Naive thymus-derived CD8-positive, alpha-beta T cell (primary cell): ENCODE measurements around the gene MED16. TPM values are rescaled to one million over a fixed set of nuclear protein-coding genes. Genes with fewer than 3 reads are reported as not detected.
A peak's percentile ranks its signal among the peaks of the same experiment; 100 is the strongest.

ENCODE experiments used
- ATAC-seq, 2 donors: fragments of 150-1000 bp; cut with Tn5 transposase in 1 of 2; sonication (Bioruptor Pico), chemical (Tn5 transposase) in 1 of 2; 1 replicate in 1 of 2; 2 replicates in 1 of 2; pipeline ENCODE4 v1.10.0; 2021; ENCODE audit warnings: mild to moderate bottlenecking in 2 of 2, moderate library complexity in 2 of 2
- POLR2A ChIA-PET: fragments of 350-600 bp; sonication (Branson Sonifier 250); formaldehyde crosslinking; loops from one replicate; lab custom pipeline; 2021; ENCODE audit warnings: antibody characterized with exemption; lab: Charles Lee
- DNase-seq, 10 donors: peaks; one replicate each; pipeline versions ENCODE4 v3.0.0 to v3.0.0-alpha.2; 2020 to 2022
- H3K27ac Mint-ChIP-seq, 10 donors: one replicate each; pipeline ENCODE4 v1.8.0; 2020 to 2022; ENCODE audit warnings: mild to moderate bottlenecking in 10 of 10, mixed read lengths in 10 of 10, moderate library complexity in 4 of 10, inconsistent platforms in 1 of 10
- H3K27me3 Mint-ChIP-seq, 5 donors: one replicate each; pipeline ENCODE4 v1.8.0; 2021 to 2022; ENCODE audit warnings: mixed read lengths in 5 of 5
- H3K36me3 Mint-ChIP-seq, 3 donors: one replicate each; pipeline ENCODE4 v1.8.0; 2020 to 2022; ENCODE audit warnings: mixed read lengths in 3 of 3, mild to moderate bottlenecking in 2 of 3, inconsistent platforms in 1 of 3
- H3K4me1 Mint-ChIP-seq, 4 donors: one replicate each; pipeline ENCODE4 v1.8.0; 2021 to 2022; ENCODE audit warnings: mixed read lengths in 4 of 4
- H3K4me3 Mint-ChIP-seq, 10 donors: one replicate each; pipeline ENCODE4 v1.8.0; 2020 to 2022; ENCODE audit warnings: mild to moderate bottlenecking in 10 of 10, mixed read lengths in 10 of 10, moderate library complexity in 6 of 10, inconsistent platforms in 1 of 10
- H3K9me3 Mint-ChIP-seq, 9 donors: one replicate each; pipeline ENCODE4 v1.8.0; 2020 to 2022; ENCODE audit warnings: mixed read lengths in 9 of 9, mild to moderate bottlenecking in 3 of 9, inconsistent platforms in 1 of 9, moderate library complexity in 1 of 9
- polyA plus RNA-seq, 3 donors: library from polyadenylated mRNA; unstranded; fragments of 300-500 nt; fragmentation: Illumina TruSeq; gene quantifications; one replicate each; pipeline ENCODE4 v1.2.3, GENCODE V29; 2021
- total RNA-seq, 8 experiments: library from RNA in 2 of 8; stranded (reverse) in 2 of 8; gene quantifications; one replicate each; pipeline ENCODE4 v1.2.3 and lab custom pipeline; 2021 to 2026

The MED16 gene
- total and polyA plus RNA-seq, 5 experiments from 2014 or later = 54.3 to 117 (median 68.8) TPM

GRCh38 chr19:934197-934840 is 41.3 kb upstream of the MED16 start:
- Mint-ChIP-seq H3K36me3 (no peaks in the 10 kb centered on the region), H3K9me3 (peaks cover 0 to 2% (median 0%) of the 10 kb centered on the region in 9 donors), H3K4me3 (peak overlapping the region in 1 of 10 donors; percentile 18), H3K27ac (peak overlapping the region in 1 of 10 donors; percentile 33), H3K27me3 (no peaks in the 10 kb centered on the region), H3K4me1 (peaks cover 9 to 50% (median 40%) of the 10 kb centered on the region in 4 donors)
- no peak for DNase-seq
- POLR2A ChIA-PET = no interaction called here
- no peak for ATAC-seq

DNA sequence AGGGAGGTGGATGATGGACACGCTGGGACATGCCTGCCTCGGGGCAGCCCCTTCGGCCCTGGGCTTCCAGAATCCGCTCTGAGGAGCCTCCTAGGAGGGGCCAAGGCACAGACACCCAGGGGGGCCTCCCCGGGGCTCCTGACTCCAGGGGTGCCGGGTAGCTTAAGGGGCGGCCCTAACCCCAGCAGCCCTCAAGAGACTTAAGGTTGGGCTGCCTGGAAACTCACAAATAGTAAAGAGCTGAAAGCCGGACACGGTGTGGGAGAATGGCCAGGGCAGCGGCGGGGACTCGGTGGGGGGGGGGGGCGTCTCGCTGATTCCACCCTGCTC is 40.5 kb upstream of the MED16 start:
- POLR2A ChIA-PET = interaction anchor here (0.7 to 1.5 kb wide), 5 partner anchors 10 to 913 kb away, joined by 3 to 7 read pairs (median 5); partner anchors contain the start of gene CIRBP
- H3K4me3 Mint-ChIP-seq = peak overlapping the region in 2 of 10 donors; percentile 41 to 82

DNA sequence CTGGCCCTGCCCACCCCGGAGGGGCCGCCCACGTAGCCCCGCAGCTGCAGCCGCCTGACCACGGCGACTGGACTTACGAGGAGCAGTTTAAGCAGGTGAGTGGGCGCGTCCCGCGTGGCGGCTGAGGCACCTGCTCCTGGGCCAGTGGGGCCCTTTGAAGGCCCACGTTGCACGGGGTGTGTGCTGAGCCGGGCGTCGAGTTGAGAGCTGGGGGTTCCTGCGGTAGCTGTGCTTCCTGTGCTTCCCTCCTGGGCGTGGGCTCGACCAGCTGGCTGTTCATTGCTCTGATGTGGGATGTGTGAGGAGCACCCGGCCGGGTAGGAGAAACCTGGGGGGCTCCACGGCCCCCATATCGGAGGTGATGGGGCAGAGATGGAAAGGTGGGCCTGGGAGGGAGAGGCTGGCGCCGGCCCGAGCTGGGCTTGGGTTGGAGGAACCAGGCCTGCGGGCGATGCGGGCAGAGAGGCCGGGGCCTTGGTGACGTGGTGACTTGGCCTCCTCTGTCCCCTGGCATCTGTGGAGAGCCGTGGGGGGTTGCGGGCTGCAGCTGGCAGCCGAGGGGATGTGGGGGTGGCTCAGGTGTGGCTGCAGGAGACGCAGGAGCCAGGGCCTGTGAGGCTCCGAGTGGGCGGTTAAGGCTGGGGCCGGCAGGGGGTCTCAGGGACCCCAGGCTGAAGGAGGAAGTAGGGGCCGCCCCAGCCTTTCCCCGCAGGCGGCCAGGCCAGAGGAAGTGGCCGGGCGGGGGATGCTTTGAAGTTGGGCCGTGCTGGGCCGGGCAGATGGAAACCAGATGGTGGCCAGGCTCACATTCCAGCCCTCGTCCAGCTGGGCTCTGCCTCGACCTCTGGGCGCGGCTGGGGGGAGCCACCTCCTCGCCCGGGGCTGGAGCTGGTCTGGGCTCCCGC is 39.9 kb upstream of the MED16 start:
- DNase-seq (peak in 7 of 10 donors; percentile 43 to 80 (median 62)), ATAC-seq (peak; percentile 76 to 85)
- peaks cover 0 to 2% (median 0%) of the 10 kb centered on the region in 9 donors for H3K9me3 Mint-ChIP-seq
- POLR2A ChIA-PET = interaction anchor here (0.5 to 1.5 kb wide), 11 partner anchors 9 to 913 kb away, joined by 3 to 7 read pairs (median 4); partner anchors contain the start of genes CIRBP, SBNO2 and WDR18
- H3K4me1 Mint-ChIP-seq = peaks cover 7 to 44% (median 33%) of the 10 kb centered on the region in 4 donors
- H3K27me3 Mint-ChIP-seq = no peaks in the 10 kb centered on the region
- H3K4me3 Mint-ChIP-seq = peak overlapping the region; percentile 36 to 87 (median 80)
- no peaks in the 10 kb centered on the region for H3K36me3 Mint-ChIP-seq
- H3K27ac Mint-ChIP-seq = peak overlapping the region in 8 of 10 donors; percentile 41 to 92 (median 75)

More for the DNA sequence above, 40.5 kb upstream of the MED16 start:
- Mint-ChIP-seq H3K9me3 (peaks cover 0 to 2% (median 0%) of the 10 kb centered on the region in 9 donors), H3K27ac (peak overlapping the region in 1 of 10 donors; percentile 20), H3K36me3 (no peaks in the 10 kb centered on the region), H3K27me3 (no peaks in the 10 kb centered on the region), H3K4me1 (peaks cover 9 to 49% (median 39%) of the 10 kb centered on the region in 4 donors)
- DNase-seq (no peak), ATAC-seq (no peak)

DNA sequence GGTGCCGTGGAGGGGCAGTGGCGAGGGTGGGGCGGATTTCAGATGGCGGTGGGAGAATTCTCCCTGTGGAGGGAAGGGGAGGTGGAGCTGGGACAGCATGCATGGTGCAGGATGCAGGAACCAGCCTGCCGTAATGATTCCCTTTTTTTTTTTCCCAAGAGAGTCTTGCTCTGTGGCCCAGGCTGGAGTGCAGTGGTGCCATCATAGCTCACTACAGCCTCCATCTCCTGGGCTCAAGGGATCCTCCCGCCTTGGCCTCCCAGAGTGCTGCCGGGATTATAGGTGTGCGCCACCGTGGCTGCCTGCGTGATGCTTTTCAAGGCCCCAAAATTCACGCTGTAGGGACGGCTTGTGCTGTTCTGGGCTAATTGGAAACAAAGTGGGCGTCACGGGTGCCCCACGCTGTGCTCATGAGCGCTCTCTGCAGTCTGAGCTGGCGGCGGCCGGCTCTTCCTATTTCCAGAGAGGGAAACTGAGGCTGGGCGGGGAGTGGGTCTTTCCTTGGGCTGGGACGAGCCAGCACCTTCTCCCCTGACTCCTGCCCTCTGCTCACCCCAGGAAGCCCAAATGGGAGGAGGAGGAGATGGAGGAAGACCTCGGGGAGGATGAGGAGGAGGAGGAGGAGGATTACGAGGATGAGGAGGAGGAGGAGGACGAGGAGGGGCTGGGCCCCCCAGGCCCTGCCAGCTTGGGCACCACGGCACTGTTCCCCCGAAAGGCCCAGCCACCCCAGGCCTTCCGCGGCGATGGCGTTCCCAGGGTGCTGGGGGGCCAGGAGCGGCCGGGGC is 39.1 kb upstream of the MED16 start:
- no peaks in the 10 kb centered on the region for H3K27me3 Mint-ChIP-seq
- no peaks in the 10 kb centered on the region for H3K36me3 Mint-ChIP-seq
- no peaks in the 10 kb centered on the region for H3K9me3 Mint-ChIP-seq
- ATAC-seq (no peak), DNase-seq (no peak)
- H3K4me1 Mint-ChIP-seq = peaks cover 3 to 36% (median 26%) of the 10 kb centered on the region in 4 donors
- H3K27ac Mint-ChIP-seq = peak overlapping the region in 3 of 10 donors; percentile 46 to 91 (median 76)
- POLR2A ChIA-PET = interaction anchor here (0.6 to 1.5 kb wide), 9 partner anchors 8 to 337 kb away, joined by 3 to 7 read pairs (median 4); partner anchors contain the start of genes CIRBP, SBNO2 and WDR18
- H3K4me3 Mint-ChIP-seq = peak overlapping the region in 6 of 10 donors; percentile 28 to 84 (median 64)

GRCh38 chr19:929891-930258 is 36.9 kb upstream of the MED16 start:
- no peaks in the 10 kb centered on the region for H3K36me3 Mint-ChIP-seq
- POLR2A ChIA-PET = interaction anchor here (0.9 to 1.5 kb wide), 2 partner anchors 9 to 54 kb away, joined by 4 to 5 read pairs; partner anchors contain the start of gene WDR18
- H3K4me1 Mint-ChIP-seq = peaks cover 3 to 28% (median 21%) of the 10 kb centered on the region in 4 donors
- H3K4me3 Mint-ChIP-seq = peak overlapping the region in 1 of 10 donors; percentile 4
- no peak for DNase-seq
- no peaks in the 10 kb centered on the region for H3K27me3 Mint-ChIP-seq
- no peaks in the 10 kb centered on the region for H3K9me3 Mint-ChIP-seq
- ATAC-seq = no peak
- H3K27ac Mint-ChIP-seq = peak overlapping the region in 2 of 10 donors; percentile 18 to 70

GRCh38 chr19:929203-929890 is 36.4 kb upstream of the MED16 start:
- Mint-ChIP-seq H3K27me3 (no peaks in the 10 kb centered on the region), H3K27ac (peak overlapping the region in 1 of 10 donors; percentile 70), H3K9me3 (no peaks in the 10 kb centered on the region), H3K36me3 (no peaks in the 10 kb centered on the region), H3K4me3 (no peak overlapping the region), H3K4me1 (peaks cover 3 to 32% (median 22%) of the 10 kb centered on the region in 4 donors)
- DNase-seq = no peak
- POLR2A ChIA-PET = interaction anchor here (0.9 to 1.5 kb wide), 2 partner anchors 9 to 55 kb away, joined by 4 to 5 read pairs; partner anchors contain the start of gene WDR18
- ATAC-seq = no peak

DNA sequence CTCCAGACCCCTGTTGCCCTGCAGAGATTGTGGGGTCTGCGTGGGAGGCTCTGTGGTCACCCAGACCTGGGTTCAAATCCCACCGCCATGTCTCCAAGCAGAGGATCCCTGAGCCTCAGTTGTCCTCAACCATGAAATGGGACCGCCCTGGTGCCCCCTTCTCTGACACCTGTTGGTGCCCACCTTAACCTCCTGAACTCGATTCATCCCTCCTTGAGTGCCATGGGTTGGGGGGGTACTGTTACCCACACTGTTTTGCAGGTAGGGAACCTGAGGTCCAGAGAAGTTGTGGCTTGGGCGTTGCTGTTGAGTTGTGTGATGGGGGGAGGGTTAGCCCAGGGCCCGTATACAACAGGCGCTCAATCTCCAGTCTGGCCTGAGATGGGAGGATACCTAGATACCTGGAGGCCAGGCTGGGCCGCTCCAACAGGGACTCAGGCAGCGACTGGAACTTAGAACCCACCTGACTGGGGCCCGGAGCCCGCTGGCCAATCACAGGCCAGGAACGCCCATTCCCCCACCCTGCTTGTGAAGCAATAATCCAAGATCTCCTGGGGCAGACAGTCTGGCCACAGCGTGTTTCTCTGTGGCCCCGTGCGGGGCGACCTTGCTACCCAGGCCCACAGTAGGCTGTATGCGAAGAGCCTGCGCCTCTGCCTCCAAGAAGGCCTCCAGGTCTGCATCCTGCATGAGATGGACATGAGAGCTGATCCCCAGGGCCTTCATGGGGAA is 35.6 kb upstream of the MED16 start:
- Mint-ChIP-seq H3K27me3 (no peaks in the 10 kb centered on the region), H3K9me3 (no peaks in the 10 kb centered on the region), H3K4me1 (peaks cover 3 to 33% (median 21%) of the 10 kb centered on the region in 4 donors), H3K27ac (peak overlapping the region in 2 of 10 donors; percentile 19 to 48), H3K36me3 (no peaks in the 10 kb centered on the region), H3K4me3 (peak overlapping the region in 2 of 10 donors; percentile 45 to 71)
- DNase-seq (no peak), ATAC-seq (no peak)
- POLR2A ChIA-PET = interaction anchor here (0.9 to 1.5 kb wide), 2 partner anchors 10 to 56 kb away, joined by 4 to 5 read pairs; partner anchors contain the start of gene WDR18

- POLR2A ChIA-PET = interaction anchor here (0.6 to 1.4 kb wide), 2 partner anchors 56 to 63 kb away, joined by 3 to 4 read pairs; partner anchors contain the start of gene WDR18
- Mint-ChIP-seq H3K9me3 (no peaks in the 10 kb centered on the region), H3K4me1 (peaks cover 4 to 34% (median 16%) of the 10 kb centered on the region in 4 donors), H3K4me3 (peak overlapping the region in 9 of 10 donors; percentile 15 to 78 (median 27)), H3K27ac (no peak overlapping the region), H3K36me3 (no peaks in the 10 kb centered on the region), H3K27me3 (no peaks in the 10 kb centered on the region)
- ATAC-seq (no peak), DNase-seq (no peak)
Measured at GRCh38 chr19:927780-928401, 34.9 kb upstream of the MED16 start.

- Mint-ChIP-seq H3K36me3 (no peaks in the 10 kb centered on the region), H3K27ac (no peak overlapping the region), H3K9me3 (no peaks in the 10 kb centered on the region), H3K27me3 (no peaks in the 10 kb centered on the region), H3K4me1 (peaks cover 1 to 30% (median 11%) of the 10 kb centered on the region in 4 donors), H3K4me3 (peak overlapping the region in 9 of 10 donors; percentile 15 to 78 (median 36))
- ATAC-seq = no peak
- POLR2A ChIA-PET = interaction anchor here (0.5 to 1.4 kb wide), 4 partner anchors 57 to 142 kb away, joined by 3 to 5 read pairs (median 4); partner anchors contain the start of genes RNU6-2 and WDR18
- no peak for DNase-seq
Measured at GRCh38 chr19:927351-927779, 34.4 kb upstream of the MED16 start.

DNA sequence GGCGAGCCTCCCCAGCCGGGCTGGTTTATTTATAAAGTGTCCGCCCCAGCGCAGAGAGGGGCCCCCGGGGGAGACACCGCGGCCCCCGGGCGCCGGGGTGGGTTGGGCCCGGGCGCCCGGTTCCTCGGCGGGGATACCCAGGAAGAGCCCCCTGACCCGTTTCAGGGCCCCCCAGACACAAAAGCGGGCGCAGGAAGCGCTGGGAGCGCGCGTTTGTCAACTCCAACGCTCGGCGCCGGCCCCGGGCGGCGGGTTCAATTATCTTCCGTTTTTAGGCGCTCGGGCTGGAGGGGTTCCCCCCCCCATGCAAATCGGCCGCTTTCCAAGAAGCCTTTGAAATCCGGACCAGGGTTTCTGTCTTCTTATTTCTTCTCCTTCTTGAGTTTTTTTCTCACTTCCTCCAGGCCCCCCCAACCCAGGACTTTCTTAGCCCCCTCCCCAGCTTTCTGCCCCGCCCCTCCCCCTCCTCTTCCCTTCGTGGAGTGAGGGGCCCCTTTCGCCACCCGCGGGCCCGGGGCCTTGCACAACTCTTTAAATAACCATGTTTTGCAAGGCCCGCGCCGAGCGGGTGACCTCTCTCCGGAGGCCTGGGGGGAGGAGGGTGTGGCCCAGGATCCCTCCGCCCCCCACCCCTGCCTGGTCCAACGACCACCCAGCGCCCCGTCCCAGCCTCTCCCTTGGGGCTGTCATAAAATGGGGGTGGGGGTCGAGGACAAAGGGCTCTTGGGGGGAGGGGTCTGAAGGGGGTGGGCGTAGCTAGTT is 33.8 kb upstream of the MED16 start:
- H3K4me1 Mint-ChIP-seq = peaks cover 4 to 27% (median 10%) of the 10 kb centered on the region in 4 donors
- peak overlapping the region in 2 of 10 donors; percentile 40 to 66 for H3K27ac Mint-ChIP-seq
- peak overlapping the region; percentile 67 to 87 (median 78) for H3K4me3 Mint-ChIP-seq
- no peaks in the 10 kb centered on the region for H3K27me3 Mint-ChIP-seq
- POLR2A ChIA-PET = interaction anchor here (0.5 to 1.4 kb wide), 3 partner anchors 57 to 143 kb away, joined by 3 to 5 read pairs (median 4); partner anchors contain the start of genes RNU6-2 and WDR18
- ATAC-seq (no peak), DNase-seq (no peak)
- no peaks in the 10 kb centered on the region for H3K36me3 Mint-ChIP-seq
- no peaks in the 10 kb centered on the region for H3K9me3 Mint-ChIP-seq
